K562 (cell line): ENCODE results near the gene ACBD4. TPM values are rescaled to one million over a fixed set of nuclear protein-coding genes. Genes with fewer than 3 reads are reported as not detected.
A peak's percentile ranks its signal among the peaks of the same experiment; 100 is the strongest.

ENCODE experiments used
- COPS2 ChIP-seq: fragments of 450-650 bp; conservative IDR thresholded peaks from 2 replicates; pipeline ENCODE4 v1.6.1; 2016; ENCODE audit warnings: mild to moderate bottlenecking, moderate library complexity
- DDX20 ChIP-seq: fragments of 450-650 bp; IDR thresholded peaks from 2 replicates; pipeline ENCODE4 v1.6.1; 2016; ENCODE audit warnings: missing genetic modification characterization, low read depth, mild to moderate bottlenecking, missing compliant biosample characterization, moderate library complexity
- EP300 ChIP-seq: IDR thresholded peaks from 2 replicates; pipeline ENCODE4 v1.6.1; 2012; ENCODE audit warnings: low read length, improper control_type of control experiment
- FUS ChIP-seq: fragments of 200-400 bp; formaldehyde crosslinking; optimal IDR thresholded peaks from 2 replicates; pipeline ENCODE3; 2017; ENCODE audit warnings: low read depth, low read length
- GABPA ChIP-seq: fragments of 200-800 bp; sonication (Bioruptor generic); conservative IDR thresholded peaks from 2 replicates; pipeline ENCODE4 v1.6.1; 2016; ENCODE audit warnings: low read depth, missing genetic modification characterization, missing compliant biosample characterization
- GATAD2A ChIP-seq: fragments of 450-650 bp; IDR thresholded peaks from 2 replicates; pipeline ENCODE4 v1.6.1; 2017
- ILF3 ChIP-seq: fragments of 450-650 bp; IDR thresholded peaks from 2 replicates; pipeline ENCODE4 v1.6.1; 2018; ENCODE audit warnings: antibody characterized with exemption, mild to moderate bottlenecking, moderate library complexity, borderline replicate concordance
- JUNB ChIP-seq: fragments of 450-650 bp; formaldehyde crosslinking; conservative IDR thresholded peaks from 2 replicates; pipeline ENCODE4 v1.4.0; 2020; ENCODE audit warnings: mild to moderate bottlenecking
- MEF2A ChIP-seq: IDR thresholded peaks from 2 replicates; pipeline ENCODE4 v1.6.1; 2011; ENCODE audit warnings: low read depth, mild to moderate bottlenecking, low read length, moderate library complexity; ENCODE audit not compliant: control insufficient read depth
- MXD1 ChIP-seq: fragments of 250-450 bp; sonication (Bioruptor Pico); IDR thresholded peaks from 2 replicates; pipeline ENCODE4 v1.8.0; 2021; ENCODE audit warnings: borderline replicate concordance, mild to moderate bottlenecking, moderate library complexity; ENCODE audit not compliant: poor library complexity, severe bottlenecking
- NCOA2 ChIP-seq, 2 experiments: fragments of 450-650 bp; IDR thresholded peaks; 2 replicates each; pipeline ENCODE4 v1.6.1; 2018; ENCODE audit warnings: mild to moderate bottlenecking in 2 of 2, moderate library complexity in 1 of 2; ENCODE audit not compliant: partially characterized antibody in 2 of 2
- NONO ChIP-seq, 2 experiments: fragments of 200-400 bp in 1 of 2; fragments of 450-650 bp in 1 of 2; formaldehyde crosslinking in 1 of 2; IDR thresholded peaks; 2 replicates each; pipeline ENCODE4 v1.6.1; 2017; ENCODE audit warnings: low read depth in 2 of 2, mild to moderate bottlenecking in 2 of 2, moderate library complexity in 2 of 2, low read length in 1 of 2
- NR1H2 ChIP-seq: sonication (generic); formaldehyde crosslinking; IDR thresholded peaks from 2 replicates; pipeline ENCODE4 v1.4.0; 2020; ENCODE audit warnings: mild to moderate bottlenecking, missing genetic modification reagents
- NR3C1 ChIP-seq: sonication (generic); formaldehyde crosslinking; IDR thresholded peaks from 2 replicates; pipeline ENCODE4 v1.8.1; 2022; ENCODE audit warnings: missing genetic modification reagents
- PCBP1 ChIP-seq: fragments of 200-400 bp; formaldehyde crosslinking; IDR thresholded peaks from 2 replicates; pipeline ENCODE4 v1.6.1; 2018; ENCODE audit warnings: mild to moderate bottlenecking, low read depth, low read length; ENCODE audit not compliant: poor library complexity, severe bottlenecking
- POLR2A ChIP-seq: fragments of 450-650 bp; conservative IDR thresholded peaks from 2 replicates; pipeline ENCODE4 v1.6.1; 2016
- PRPF4 ChIP-seq: fragments of 200-400 bp; formaldehyde crosslinking; IDR thresholded peaks from one replicate; pipeline ENCODE4 v1.6.1; 2017; ENCODE audit warnings: low read length, low read depth, mild to moderate bottlenecking; ENCODE audit not compliant: insufficient read depth, poor library complexity, severe bottlenecking
- SIN3A ChIP-seq, 2 experiments: fragments of 150-350 bp in 1 of 2; IDR thresholded peaks; 2 replicates each; pipeline ENCODE4 v1.6.1; 2011 to 2016; ENCODE audit warnings: borderline replicate concordance in 2 of 2, low read depth in 2 of 2, low read length in 2 of 2, mild to moderate bottlenecking in 2 of 2, moderate library complexity in 2 of 2; ENCODE audit not compliant: control insufficient read depth in 1 of 2
- SIRT6 ChIP-seq: IDR thresholded peaks from one replicate; pipeline ENCODE4 v1.6.1; 2012; ENCODE audit warnings: low read depth, mild to moderate bottlenecking, control low read depth, inconsistent platforms, low read length, moderate library complexity
- SMARCB1 ChIP-seq: IDR thresholded peaks from 2 replicates; pipeline ENCODE4 v1.6.1; 2011; ENCODE audit warnings: improper control_type of control experiment, low read depth; ENCODE audit not compliant: insufficient read length
- SP2 ChIP-seq: IDR thresholded peaks from 2 replicates; pipeline ENCODE4 v1.6.1; 2011; ENCODE audit warnings: mild to moderate bottlenecking, low read depth, low read length, moderate library complexity; ENCODE audit not compliant: poor library complexity, severe bottlenecking; ENCODE audit errors: extremely low read depth
- SRF ChIP-seq, 2 experiments: fragments of 250-450, 450-650 bp in 1 of 2; sonication (Bioruptor Pico) in 1 of 2; sonication (generic) in 1 of 2; formaldehyde crosslinking; IDR thresholded peaks; 2 replicates each; pipeline versions ENCODE4 v1.5.0 to v1.5.1; 2020 to 2022; ENCODE audit warnings: mild to moderate bottlenecking in 1 of 2, missing genetic modification reagents in 1 of 2
- TAF15 ChIP-seq: fragments of 200-400 bp; formaldehyde crosslinking; IDR thresholded peaks from 2 replicates; pipeline ENCODE4 v1.6.1; 2017; ENCODE audit warnings: mild to moderate bottlenecking, low read depth, low read length, moderate library complexity
- USF2 ChIP-seq: sonication (generic); formaldehyde crosslinking; IDR thresholded peaks from 2 replicates; pipeline ENCODE4 v1.5.0; 2020; ENCODE audit warnings: missing genetic modification reagents
- ZC3H11A ChIP-seq: IDR thresholded peaks from 2 replicates; pipeline ENCODE4 v1.6.1; 2012; ENCODE audit warnings: low read depth, low read length, improper control_type of control experiment
- ZNF217 ChIP-seq: sonication (generic); formaldehyde crosslinking; IDR thresholded peaks from 2 replicates; pipeline ENCODE4 v1.8.0; 2022; ENCODE audit warnings: mild to moderate bottlenecking, missing genetic modification reagents
- ZNF41 ChIP-seq: fragments of 250-450 bp; sonication (Bioruptor Pico); conservative IDR thresholded peaks from 2 replicates; pipeline ENCODE4 v1.4.0; 2020; ENCODE audit warnings: mild to moderate bottlenecking
- ZNF699 ChIP-seq: fragments of 250-450 bp; sonication (Bioruptor Pico); IDR thresholded peaks from 2 replicates; pipeline ENCODE4 v1.8.0; 2021; ENCODE audit warnings: mild to moderate bottlenecking, moderate library complexity; ENCODE audit not compliant: insufficient replicate concordance
- polyA plus RNA-seq, 8 experiments: library from polyadenylated mRNA; depleted of rRNA in 4 of 8; stranded (reverse) in 5 of 8; unstranded in 3 of 8; fragments of >200 nt; fragmentation: Nextera tagmentation in 2 of 8; fragmentation: Illumina TruSeq in 1 of 8; extraction: Ambion mirVana in 2 of 8; extraction: Trizol in 1 of 8; gene quantifications; 2 replicates each; pipeline versions ENCODE4 v1.2.1 to v1.2.3, GENCODE V29; 2011 to 2014; ENCODE audit warnings: inconsistent platforms in 1 of 8, missing spikeins in 1 of 8
- total RNA-seq, 7 experiments: library from RNA; depleted of rRNA in 6 of 7; stranded (reverse); fragments of >200 nt in 6 of 7; fragmentation: Illumina TruSeq in 2 of 7; extraction: Trizol in 2 of 7; gene quantifications; 2 replicates each; pipeline versions ENCODE4 v1.2.1 to v1.2.3, GENCODE V29; 2011 to 2021; ENCODE audit warnings: low replicate concordance in 1 of 7

Gene ACBD4
- total and polyA plus RNA-seq, 9 of the 15 experiments (the other 6 are each of a cell fraction or from before 2014, with no cell fraction given): 0.14 to 6.9 (median 4.6) TPM

GRCh38 chr17:45147581-45148182 is 12.2 kb downstream of the ACBD4 start (continued):
- peak in 1 of 2 experiments; percentile 98; a peak in 2 of 4 replicates for TF ChIP-seq NONO (IDR thresholded peaks at IDR 0.05; ENCODE audit: low read depth in 2 of 2, low read length in 1 of 2)
- no peak for TF ChIP-seq NCOA2 (IDR thresholded peaks at IDR 0.05; ENCODE audit: partially characterized antibody in 2 of 2)
- no peak for TF ChIP-seq DDX20
- TF ChIP-seq SRF (CRISPR knock-in tag; IDR thresholded peaks at IDR 0.05): no peak; a peak in 1 of 4 replicates
- no peak for TF ChIP-seq COPS2
- TF ChIP-seq GABPA (tag): peak; percentile 54
- peak; percentile 91 for TF ChIP-seq ILF3
- TF ChIP-seq USF2 (CRISPR knock-in tag): no peak
- 0 out of 2 replicates have a peak, but pooled peaks have one; percentile 30 for TF ChIP-seq MEF2A
- TF ChIP-seq SIRT6: no peak
- TF ChIP-seq JUNB (CRISPR knock-in tag): no peak
- no peak for TF ChIP-seq NR1H2 (CRISPR knock-in tag)
- TF ChIP-seq ZNF41 (CRISPR knock-in tag): peak; percentile 65; the same call in 1 of the 2 replicates
- no peak for TF ChIP-seq SP2
- TF ChIP-seq PRPF4: no peak
- no peak for TF ChIP-seq GATAD2A
- no peak for TF ChIP-seq PCBP1
- TF ChIP-seq NR3C1 (CRISPR knock-in tag): no peak
- TF ChIP-seq POLR2A: no peak
- TF ChIP-seq SMARCB1: no peak
- TF ChIP-seq TAF15: no peak
- no peak for TF ChIP-seq SIN3A (IDR thresholded peaks at IDR 0.05; ENCODE audit: borderline replicate concordance in 2 of 2, control insufficient read depth in 1 of 2, low read depth in 2 of 2, low read length in 2 of 2)
- TF ChIP-seq MXD1 (CRISPR knock-in tag): no peak
- 0 out of 2 replicates have a peak, but pooled peaks have one; percentile 6 for TF ChIP-seq ZC3H11A
- TF ChIP-seq FUS: no peak
- no peak for TF ChIP-seq ZNF217 (CRISPR knock-in tag)
- no peak for TF ChIP-seq ZNF699 (CRISPR knock-in tag)
- TF ChIP-seq EP300: peak; percentile 48
